MV-4-11 (cell line): ENCODE data around the gene RIC1.
A peak's percentile ranks its signal among the peaks of the same experiment; 100 is the strongest.
"Not testable (repeated sequence)": the region's sequence is repeated elsewhere in the genome, so short reads cannot be mapped to it uniquely, and the experiment has no call there.

Source experiments
- DNase-seq: peaks from one replicate; lab custom pipeline; 2025; lab: John Stamatoyannopoulos, UW

Gene RIC1

DNA sequence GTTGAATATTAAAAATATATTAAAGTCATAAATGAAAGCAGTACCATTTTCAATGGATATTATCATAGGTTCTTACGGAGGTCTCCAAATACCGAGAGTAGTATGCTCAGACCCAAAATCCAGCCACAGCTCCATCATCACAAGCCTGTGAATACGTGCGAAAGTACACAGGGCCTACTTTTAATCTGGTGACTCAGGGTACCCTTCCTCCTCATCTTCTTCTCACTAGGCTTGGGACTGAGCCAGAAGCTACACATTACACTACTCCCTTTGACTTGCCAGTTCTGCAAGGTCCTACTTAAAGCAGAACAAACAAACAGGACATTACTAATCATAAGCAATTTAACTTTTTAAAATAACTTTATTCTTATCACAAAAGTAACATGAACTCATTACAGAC is 7.6 kb upstream of the RIC1 start:
- DNase-seq: no peak

DNA sequence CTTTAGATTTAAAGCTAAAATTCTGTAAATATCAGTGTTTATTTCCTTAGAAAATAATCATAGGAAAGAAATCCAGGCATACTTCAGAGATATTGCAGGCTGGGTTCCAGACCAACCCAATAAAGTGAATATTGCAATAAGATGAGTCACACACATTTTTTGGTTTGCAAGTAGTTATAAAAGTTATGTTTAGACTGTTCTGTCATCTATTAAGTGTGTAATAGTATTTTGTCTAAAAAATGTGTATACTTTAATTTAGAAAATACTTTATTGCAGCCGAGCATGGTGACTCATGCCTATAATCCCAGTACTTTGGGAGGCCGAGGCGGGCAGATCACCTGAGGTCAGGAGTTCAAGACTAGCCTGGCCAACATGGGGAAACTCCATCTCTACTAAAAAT is 6.9 kb upstream of the RIC1 start:
- DNase-seq: no peak

DNA sequence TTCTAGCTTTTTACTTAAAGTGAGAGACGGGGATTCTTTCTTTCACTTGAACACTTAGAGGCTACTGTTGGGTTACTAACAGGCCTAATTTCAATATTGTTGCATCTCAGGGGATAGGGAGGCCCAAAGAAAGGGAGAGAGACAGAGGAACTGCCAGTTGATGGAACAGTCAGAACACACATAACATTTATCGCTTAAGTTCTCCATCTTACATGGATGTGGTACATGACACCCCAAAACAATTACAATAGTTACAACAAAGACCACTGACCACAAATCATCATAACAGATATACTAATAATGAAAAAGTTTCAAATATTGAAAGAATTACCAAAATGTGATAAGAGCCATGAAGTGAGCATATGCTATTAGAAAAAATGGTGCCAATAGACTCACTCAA is 4.3 kb upstream of the RIC1 start:
- DNase-seq: no peak

DNA sequence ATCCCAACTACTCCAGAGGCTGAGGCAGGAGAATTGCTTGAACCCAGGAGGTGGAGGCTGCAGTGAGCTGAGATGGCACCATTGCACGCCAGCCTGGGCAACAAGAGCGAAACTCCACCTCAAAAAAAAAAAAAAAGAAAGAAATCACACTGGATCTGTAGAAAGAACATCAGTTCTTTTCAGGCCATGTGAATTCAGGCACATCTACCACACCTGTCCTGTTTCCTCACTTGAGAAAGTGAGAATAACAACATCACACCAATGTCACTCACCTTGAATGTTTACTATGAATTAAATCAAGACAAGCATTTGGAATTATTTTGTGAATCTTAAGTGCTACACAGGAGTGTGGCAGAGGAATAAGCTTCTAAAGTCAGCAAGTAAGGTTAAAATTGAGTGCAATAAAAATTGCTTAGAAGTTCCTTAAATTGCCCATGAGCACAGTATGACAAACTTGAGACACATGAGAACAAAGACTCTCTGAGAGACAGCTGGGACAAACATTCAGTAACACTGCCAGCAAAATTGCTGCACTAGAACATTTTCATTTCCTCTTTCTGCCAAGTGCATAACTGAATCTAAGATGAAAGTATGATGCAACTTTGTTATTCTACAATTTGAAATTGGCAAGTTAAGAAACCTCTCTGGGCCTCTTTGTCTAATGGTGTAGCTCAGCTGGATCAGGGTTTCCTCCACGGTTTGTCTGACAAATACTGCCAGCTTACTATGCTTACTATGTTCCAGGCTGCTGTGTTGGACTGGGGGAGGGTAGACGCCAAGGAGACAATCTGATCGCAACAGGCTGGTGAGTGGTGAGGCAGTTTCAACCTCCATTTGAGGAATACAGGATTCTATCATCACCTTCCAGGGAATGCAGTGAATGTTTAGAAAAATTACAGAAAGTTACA is 1.9 kb upstream of the RIC1 start:
- DNase-seq: peak; percentile 100

DNA sequence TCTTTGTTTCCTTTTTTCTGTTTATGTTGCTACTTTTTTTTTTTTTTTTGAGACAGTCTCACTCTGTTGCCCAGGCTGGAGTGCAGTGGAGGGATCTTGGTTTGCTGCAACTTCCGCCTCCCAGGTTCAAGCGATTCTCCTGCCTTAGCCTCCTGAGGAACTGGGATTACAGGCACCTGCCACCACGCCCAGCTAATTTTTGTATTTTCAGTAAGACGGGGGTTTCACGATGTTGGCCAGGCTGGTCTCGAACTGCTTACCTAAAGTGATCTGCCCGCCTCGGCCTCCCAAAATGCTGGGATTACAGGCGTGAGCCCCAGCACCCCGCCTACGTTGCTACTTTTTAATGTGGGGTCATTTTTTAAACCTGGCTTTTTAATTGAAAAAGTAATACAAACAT is 1.2 kb upstream of the RIC1 start:
- DNase-seq: peak; percentile 47

DNA sequence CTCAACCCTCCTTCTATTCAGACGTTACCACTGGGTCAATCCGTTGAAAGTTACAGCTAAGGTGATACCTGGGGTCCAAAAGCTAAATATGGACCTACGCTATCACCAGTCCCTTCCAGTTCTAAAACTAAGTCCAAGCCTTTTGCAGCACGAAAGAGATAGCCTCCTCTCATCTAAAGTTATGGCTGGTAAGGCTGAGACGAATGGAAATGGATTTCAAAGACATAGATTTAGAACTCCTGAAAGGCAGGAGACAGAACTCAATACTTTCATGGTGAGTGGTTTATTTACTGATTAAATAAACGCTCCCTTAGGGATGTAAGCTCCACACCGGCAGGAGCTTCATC is 751 bp upstream of the RIC1 start:
- peak; percentile 40 for DNase-seq

DNA sequence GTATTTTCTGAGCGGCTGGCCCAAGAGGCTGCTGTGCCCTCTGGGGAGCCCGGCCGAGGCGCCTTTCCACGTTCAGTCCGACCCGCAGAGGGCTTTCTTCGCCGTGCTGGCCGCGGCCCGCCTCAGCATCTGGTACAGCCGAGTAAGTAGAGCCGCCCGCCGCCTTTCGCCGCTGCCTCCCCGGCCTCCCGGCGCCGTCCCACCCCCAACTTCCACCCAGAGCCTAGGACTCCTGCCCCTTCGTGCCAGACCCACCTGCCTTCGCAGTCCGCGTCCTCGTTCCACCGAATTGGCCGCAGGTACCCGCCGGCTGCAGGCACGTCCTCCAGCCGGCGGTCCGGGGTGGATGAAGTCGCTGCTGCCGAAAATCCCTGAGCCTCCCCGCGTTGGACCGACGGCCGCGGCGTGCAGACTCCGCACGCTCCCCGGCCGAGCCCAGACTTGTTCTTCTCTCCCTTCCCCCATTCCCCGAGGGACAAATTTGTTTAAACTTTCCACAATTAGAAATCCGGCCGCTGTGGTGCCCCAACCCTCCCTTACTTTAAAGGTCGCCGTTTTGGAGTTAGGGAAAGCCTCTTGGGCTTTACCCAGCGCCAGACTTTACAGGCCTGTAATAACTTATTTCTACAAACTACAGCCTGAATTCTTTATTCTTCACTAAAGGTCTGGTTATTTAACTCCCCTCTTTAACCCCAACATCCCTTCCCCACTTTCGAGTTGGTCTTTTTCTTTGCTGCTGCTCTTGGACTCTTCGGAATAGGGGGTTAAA is 589 bp downstream of the RIC1 start:
- DNase-seq: peak; percentile 32

DNA sequence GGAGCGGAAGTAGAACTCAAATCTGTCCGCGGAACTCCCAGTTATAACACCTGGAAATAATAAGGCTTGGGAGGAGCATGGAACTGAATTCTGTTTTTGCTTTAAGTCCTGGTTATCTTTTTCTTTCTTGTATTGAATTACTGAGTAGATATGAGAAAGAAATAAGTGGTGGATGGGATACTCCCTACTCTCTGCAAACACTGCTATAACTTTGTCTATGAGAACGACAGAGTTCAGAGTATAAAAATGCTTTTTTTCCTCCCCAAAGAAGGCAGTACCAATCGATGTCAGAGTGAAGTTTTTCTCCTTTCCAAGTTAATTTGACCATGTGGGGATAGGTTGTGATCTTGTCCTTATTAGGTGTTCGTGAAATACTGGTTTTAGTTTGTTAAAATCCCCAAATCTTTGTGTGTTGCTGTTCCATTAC is 1.2 kb downstream of the RIC1 start:
- DNase-seq: no peak

DNA sequence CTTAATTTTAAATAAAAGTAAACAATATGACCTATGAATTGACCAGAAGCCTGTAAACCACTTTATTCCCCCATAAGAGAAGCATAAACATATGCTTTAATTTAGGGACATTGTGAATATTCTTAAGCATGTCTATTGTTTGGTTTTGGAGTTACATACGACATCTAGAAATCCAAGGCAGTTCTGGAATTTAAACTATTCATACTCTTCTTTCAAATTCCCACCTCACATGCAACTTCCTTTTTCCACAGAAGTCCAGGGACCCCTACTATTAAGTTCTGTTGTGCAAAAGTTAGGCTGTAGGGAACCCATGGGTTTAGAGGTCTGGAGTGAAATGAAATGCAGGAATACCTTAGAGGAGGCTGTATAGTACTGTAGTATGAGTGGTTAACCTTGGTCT is 2.1 kb downstream of the RIC1 start:
- DNase-seq: no peak

DNA sequence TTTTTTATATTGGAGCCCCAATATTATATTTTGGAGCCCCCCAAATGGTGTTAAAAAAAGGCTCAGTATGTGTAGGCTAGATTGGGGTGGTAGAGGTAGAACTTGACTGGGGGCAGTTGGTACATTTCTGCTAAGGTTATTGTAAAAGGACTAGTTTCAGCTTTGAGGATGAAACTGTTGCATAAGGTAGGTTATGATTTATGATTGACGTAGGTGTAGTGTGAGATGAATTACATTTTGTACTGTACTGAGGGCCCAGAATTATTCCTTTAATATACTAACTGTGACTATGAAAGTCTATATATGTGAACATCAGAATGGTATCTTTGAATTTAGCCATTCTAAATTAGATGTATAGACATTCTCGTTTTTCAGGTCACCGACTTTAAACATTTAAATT is 3.6 kb downstream of the RIC1 start:
- no peak for DNase-seq

DNA sequence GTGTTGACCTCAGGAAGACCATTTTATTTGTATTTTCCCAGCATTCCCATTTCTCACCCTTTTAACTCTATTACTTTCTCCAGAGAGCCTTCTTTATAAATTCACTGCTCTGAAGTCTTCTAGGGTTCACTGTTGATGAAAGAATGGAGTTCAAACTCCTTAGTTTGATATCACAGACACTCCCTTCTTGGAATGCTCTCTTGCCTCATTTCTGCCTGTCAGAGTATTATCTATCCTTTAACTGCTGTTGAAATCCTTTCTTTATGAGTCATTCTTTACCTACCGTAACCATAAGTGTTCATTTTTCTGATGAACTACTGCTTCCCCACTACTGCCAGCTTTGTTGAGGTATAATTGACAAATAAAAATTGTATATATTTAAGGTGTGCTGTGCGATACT is 4.3 kb downstream of the RIC1 start:
- DNase-seq: peak; percentile 42

DNA sequence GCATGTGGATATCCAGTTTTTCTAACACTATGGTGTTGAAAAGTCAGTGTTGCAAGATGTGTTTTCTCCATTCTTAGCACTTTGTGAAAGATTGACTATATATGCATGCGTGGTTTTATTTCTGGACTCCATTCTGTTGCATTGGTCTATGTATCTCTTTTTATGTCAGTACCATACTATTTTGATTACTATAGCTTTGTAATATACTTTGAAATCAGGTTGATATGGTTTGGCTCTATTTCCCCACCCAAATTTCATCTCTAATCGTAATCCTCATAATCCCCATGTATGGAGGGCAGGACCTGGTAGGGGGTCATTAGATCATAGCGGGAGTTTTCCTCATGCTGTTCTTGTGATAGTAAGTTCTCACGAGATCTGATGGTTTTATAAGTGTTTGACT is 6.5 kb downstream of the RIC1 start:
- DNase-seq: no peak

DNA sequence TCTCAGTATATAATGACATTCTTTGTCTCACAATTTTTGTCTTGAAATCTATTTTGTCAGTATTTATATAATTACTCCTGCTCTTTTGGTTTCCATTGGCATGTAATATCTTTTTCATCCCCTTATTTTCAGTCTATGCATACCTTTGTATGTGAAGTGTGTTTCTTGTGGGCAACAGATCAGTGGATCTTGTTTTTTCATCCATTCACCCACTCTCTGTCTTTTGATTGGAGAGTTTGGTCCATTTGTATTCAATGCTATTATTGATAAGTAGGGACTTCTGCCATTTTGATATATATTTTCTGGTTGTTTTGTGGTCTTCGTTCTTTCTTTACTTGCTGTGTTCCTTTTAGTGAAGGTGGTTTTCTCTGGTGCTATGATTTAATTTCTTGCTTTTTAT is 10.9 kb downstream of the RIC1 start:
- DNase-seq: no peak

DNA sequence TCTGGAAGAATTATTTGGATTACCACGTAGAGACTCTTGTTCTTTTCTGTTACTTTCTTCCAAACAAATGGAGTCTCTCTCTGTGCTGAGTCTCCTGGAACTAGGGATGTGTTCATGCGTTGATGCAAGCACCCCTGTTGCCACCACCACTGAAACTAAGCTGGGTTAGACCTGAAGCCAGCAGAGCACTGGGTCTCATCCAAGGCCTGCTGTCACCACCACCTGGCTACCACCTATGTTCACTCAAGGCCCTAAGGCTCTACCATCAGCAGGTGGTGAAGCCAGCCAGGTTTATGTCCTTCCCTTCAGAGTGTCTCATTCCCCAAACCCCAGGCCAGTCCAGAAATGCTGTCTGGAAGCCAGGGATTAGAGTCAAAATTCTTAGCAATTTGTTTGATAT is 13.3 kb downstream of the RIC1 start:
- DNase-seq: no peak

DNA sequence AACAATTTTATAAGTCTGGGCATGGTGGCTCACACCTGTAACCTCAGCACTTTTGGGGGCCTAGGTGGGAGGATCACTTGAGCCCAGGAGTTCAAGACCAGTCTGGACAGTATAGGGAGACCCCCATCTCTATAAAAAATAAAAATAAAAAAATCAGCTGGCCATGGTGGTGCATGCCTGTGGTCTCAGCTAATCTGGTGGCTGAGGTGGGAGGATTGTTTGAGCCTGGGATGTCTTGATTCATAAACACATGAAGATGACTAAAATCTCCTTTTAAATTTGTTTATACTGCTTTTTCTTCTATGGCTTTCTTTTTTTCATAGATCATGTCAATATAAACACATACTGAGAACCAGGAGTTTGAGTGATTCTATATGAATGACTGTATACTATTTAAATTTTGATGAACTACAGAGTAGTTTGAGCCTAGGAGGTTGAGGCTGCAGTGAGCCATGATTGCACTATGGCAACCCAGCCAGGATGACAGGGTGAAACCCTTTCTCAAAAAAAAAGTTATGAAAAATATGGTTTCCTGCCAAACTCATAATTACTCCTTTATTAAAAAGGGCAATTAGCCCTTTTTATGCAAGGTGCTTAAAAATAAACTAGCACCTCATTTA is 14.2 kb downstream of the RIC1 start:
- DNase-seq: no peak

DNA sequence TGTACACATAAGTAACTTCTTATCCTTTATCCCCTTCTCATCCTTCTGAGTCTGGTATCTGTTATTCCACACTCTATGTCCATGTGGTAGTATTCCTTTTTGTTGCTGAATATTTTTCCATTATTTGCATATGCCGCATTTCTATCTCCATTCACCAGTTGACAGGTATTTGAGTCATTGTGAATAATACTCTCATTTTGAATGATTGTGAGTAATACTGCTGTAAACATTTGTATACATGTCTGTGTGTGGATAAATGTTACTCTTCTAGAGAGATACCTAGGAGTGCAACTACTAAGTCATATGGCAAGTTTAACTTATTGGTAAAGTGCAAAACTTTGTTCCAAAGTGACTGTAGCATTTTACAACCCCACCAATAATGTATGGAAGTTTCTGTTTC is 15.6 kb downstream of the RIC1 start:
- DNase-seq: no peak

DNA sequence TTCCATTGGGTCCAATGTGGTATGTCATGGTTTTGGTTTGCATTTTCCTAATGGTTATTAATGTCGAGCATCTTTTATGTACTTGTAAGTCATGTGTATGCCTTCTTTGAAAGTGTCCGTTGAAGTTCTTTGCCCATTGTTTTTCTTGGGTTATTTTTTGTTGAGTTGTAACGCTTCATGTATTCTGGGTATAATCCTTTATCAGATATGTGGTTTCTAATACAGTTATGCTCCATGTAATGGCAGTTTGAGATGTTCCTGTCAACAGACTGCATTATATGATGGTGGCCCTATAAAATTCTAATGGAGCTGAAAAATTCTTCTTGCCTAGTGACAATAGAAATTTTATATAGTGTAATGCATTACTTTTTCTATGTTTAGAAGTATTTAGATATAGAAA is 17.2 kb downstream of the RIC1 start:
- DNase-seq: no peak

DNA sequence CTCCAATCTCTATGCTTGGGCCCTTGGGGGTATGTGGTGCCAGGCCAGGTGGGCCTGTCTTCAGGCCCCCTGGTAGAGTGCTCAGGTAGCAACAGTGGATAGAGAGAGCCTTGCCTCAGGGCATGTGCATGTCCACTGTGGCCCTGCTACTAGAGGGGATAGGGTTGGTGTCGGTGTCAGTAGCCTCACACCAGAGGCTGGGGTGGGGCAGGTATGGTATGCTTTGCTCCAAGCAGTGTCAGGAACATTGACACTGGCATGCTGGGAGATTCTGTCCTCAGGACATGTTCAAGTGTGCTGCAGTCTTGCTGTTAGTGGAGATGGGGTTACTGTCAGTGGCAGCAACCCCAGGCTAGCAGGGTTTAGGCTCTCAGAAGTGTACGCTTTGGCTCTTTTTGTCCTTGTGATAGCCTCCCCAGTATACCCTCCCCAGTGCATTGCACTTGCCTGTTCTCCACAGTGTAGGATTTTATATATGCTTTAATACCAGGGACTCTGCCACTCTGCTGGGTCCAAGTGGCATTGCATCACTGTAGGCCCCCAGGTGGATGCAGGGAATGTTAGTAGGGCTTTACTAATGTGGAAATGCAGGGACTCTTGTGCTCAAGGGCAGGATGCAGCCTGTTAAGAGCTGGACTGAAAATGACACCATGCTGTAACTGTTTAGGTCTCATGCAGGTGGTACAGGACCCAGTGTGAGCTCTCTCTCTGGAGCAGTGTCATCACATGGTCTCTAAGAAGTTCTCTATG is 21.6 kb downstream of the RIC1 start:
- DNase-seq: no peak

DNA sequence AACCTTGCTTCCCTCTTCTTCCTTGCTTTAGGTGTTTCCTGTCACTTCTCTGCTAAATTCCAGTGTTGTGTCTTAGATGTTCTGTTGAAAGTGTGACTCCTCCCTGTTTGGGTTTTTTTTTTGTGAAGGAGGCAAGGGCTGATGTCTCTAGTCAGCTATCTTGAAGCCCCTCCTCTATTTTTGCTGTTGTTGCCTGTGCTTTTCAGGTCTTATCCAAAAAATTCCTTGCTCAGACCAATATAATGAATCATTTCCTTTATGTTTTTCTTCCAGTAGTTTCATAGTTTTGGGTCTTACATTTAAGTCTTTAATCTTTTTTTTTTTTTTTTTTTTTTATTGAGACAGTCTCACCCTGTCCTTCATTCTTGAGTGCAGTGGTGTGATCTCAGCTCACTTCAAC is 22.3 kb downstream of the RIC1 start:
- no peak for DNase-seq

DNA sequence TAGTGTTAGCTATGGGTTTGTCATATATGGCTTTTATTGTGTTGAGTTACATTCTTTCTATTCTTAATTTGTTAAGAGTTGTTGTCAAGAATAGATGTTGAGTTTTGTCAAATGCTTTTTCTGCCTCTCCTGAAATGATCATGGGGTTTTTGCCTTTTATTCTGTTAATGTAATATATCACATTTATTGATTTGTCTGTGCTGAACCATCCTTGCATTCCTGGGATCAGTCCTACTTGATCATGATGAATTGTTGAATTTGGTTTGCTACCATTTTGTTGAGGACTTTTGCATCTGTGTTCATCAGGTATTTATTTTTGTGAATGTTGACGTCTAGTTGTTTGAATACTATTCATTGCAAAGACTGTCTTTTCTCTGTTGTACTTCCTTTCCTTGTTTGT is 23.9 kb downstream of the RIC1 start:
- no peak for DNase-seq

DNA sequence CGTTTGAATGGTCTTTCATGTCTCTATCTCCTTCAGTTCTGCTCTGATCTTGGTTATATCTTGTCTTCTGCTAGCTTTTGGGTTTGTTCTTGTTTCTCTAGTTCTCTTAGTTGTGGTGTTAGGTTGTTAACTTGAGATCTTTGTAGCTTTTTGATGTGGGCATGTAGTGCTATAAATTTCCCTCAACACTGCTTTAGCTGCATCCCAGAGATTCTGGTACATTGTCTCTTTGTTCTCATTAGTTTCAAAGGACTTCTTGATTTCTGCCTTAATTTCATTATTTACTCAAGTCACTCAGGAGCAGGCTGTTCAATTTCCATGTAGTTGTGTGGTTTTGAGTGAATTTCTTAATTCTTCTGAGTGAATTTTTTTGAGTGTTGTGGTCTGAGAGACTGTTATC is 33.9 kb downstream of the RIC1 start:
- not testable (repeated sequence) for DNase-seq

DNA sequence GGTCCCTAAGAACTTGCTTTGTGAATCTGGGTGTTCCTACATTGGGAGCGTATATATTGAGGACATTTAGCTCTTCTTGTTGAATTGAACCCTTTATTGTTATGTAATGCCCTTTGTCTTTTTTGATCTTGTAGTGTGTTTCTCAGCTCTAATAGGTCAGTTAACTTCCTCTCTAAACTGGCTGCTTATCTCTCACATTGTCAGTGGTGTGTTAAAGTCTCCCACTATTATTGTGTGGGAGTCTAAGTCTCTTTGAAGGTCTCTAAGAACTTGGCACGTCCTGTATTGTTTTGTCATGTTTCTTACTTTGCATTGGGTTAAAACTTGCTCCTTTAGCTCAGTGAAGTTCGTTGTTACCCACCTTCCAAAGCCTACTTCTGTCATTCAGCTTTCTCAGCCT is 36.2 kb downstream of the RIC1 start:
- no peak for DNase-seq
